ENCODE data around the gene CYSTM1.
"Not testable (repeated sequence)": the region's sequence is repeated elsewhere in the genome, so short reads cannot be mapped to it uniquely, and the experiment has no call there.

CYSTM1 gene

GRCh38 chr5:140175367-140176030, 511 bp downstream of the CYSTM1 start:
- peak in 2 of 3 donors; percentile 19 to 34 for DNase-seq (ENCODE audit: low read depth in 3 of 3, low spot score in 1 of 3)

- no peak for DNase-seq (ENCODE audit: low read depth in 3 of 3, low spot score in 1 of 3)
These were observed 1.0 kb downstream of the CYSTM1 start for GRCh38 chr5:140176031-140176387.

DNA sequence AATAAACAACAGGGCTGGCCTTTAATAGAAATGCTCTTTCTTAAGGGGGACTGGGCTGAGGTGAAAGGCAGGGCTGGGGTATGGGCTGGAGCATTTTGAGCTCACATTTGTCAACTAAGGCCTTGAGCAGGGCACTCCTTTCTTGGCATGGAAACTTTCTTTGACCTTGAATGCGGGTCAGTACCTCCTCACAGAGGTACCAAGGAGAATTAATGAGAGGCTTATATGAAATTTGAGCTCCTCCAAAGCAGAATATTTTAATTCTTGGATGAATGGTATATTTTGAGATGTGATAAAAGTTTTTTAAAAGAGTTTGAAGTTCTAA, 3.1 kb downstream of the CYSTM1 start:
- no peak for DNase-seq (ENCODE audit: low read depth in 3 of 3, low spot score in 1 of 3)

- no peak for DNase-seq (ENCODE audit: low read depth in 3 of 3, low spot score in 1 of 3)
These were observed 3.6 kb downstream of the CYSTM1 start for GRCh38 chr5:140178482-140179116.

GRCh38 chr5:140181002-140181483, 6.1 kb downstream of the CYSTM1 start:
- no peak for DNase-seq (ENCODE audit: low read depth in 3 of 3, low spot score in 1 of 3)

DNA sequence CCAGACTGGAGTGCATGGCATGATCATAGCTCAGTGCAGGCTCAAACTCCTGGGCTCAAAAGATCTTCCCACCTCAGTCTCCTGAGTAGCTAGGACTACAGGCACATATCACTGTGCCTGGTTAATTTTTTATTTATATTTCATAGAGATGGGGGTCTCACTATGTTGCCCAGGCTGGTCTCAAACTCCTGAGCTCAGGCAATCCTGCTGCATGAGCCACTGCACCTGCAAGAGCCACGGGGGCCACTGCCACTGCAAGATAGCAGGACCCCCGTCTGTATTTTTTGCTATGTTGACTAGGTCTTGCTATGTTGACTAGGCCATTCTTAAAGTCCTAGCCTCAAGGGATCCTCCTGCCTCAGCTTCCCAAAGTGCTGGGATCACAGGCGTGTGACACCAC, 6.5 kb downstream of the CYSTM1 start:
- DNase-seq (ENCODE audit: low read depth in 3 of 3, low spot score in 1 of 3): no peak

- DNase-seq (ENCODE audit: low read depth in 3 of 3, low spot score in 1 of 3): no peak
These were observed 7.2 kb downstream of the CYSTM1 start for GRCh38 chr5:140182075-140182711.

DNA sequence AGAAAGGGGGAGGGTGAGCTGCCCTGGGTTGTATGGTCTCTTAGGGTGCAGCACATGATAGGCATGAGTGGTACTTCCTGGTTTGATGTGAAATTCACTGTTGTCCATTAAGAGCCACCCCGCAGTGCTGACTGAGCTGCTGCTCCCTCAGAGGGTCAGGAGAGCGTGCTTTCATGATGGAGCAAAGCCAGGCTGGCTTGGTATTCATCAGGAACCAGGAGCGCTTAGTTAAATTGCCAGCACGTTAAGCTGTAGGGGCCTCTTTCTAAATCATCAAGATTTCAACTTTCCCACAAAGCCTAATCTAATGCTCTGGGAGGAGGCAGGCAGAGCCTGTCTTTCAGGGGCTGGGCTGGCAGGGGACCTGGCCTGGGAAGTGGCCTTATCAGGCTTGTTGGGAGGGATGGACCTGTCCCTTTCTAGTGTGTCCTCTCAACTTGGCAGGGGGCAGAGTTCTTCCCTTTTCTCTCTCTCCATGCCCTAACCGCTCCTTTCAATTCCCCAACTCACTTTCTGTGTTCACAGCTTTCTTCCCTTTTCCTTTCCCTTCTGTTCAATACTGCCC, 7.9 kb downstream of the CYSTM1 start:
- no peak for DNase-seq (ENCODE audit: low read depth in 3 of 3, low spot score in 1 of 3)

DNA sequence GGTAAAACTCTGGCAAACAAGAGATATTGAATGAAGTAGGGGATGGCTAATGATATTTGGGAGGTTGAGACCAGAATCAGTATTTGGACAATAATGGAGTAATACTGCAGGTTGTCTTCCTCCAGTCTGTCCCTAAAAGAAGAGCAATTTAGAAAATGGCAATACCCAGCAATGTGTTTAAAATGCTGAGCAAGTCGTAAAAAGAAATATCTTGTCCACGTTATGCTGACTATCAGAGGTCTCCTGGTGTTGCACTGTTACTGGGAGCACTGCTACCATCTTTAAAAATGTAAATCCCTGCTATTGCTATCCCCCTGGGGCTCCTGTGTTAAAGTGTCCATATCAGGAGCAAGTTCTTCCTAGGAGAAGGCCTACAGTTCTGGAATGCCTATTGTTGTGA, 10.4 kb downstream of the CYSTM1 start:
- DNase-seq (ENCODE audit: low read depth in 3 of 3, low spot score in 1 of 3): no peak

GRCh38 chr5:140186267-140186671, 11.3 kb downstream of the CYSTM1 start:
- DNase-seq (ENCODE audit: low read depth in 3 of 3, low spot score in 1 of 3): no peak

DNA sequence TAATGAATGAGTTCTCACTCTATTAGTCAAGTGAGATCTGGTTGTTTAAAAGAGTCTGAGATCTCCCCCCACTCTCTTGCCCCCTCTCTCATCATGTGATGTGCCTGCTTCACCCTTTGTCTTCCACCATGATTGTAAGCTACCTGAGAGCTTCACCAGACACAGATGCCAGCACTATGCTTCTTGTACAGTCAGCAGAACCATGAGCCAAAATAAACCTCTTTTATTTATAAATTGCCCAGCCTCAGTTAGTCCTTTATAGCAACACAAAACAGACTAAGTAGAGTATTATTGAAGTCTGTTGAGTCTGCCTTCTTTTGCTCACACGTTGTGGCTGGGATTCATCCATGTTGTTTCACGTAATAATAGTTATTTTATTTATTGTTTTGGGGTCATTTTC, 14.3 kb downstream of the CYSTM1 start:
- DNase-seq (ENCODE audit: low read depth in 3 of 3, low spot score in 1 of 3): no peak

DNA sequence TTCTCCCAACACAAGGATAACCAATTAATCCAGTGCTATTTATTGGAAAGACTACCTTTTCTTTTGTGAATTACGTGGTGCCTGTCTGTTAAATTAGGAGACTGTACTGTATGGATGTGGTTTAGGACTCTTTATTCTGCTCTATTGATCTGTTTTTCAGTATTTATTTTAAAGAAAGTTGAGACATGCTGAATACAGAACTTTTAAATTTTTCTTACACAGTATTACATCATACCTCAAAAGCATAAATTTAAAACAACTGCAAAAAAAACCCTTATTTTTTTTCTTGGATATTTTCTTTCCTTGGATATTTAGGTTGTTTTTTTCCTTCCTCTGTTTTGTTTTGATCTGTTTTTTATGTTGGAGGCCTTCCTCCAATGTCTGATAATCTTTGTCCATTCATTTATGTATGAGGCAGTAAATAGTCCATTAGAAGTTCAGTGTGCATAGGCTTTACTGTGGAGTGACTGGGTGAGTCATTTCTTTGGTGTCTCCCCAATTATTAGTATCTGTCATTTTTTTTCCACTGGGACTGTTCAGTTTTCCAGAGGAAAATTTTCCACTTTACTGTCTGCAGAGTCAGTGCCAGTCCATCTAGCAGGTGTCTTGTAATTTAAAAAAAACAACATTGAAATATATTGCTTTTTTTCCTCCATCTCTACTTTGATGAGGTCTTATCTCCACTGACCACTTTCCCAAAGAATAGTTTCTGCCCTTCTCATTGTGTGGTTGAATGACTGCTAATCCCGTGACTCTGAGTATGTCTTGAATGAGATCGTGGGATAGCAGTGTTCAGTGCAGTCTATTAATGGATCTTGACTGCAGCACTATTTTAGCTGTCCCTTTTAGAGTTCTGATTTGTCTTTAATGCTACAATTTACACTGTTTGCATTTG, 15.2 kb downstream of the CYSTM1 start:
- DNase-seq (ENCODE audit: low read depth in 3 of 3, low spot score in 1 of 3): no peak

DNA sequence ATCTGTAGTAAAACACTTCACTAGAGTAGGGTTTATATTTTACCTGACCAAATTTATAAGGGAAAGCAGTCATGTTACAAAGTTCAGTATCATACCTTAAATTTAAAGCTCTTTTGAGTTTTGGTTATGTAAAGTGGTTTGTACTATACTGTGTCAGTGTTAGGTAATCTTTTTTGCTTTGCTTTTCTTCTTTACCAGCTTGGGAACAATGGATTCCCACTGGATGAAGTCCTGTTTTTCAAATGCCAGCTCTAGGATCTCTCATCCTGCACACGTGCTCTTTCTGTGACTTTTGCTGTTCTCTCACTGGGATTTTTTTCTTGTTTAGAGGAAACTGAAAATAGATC, 15.9 kb downstream of the CYSTM1 start:
- no peak for DNase-seq (ENCODE audit: low read depth in 3 of 3, low spot score in 1 of 3)

DNA sequence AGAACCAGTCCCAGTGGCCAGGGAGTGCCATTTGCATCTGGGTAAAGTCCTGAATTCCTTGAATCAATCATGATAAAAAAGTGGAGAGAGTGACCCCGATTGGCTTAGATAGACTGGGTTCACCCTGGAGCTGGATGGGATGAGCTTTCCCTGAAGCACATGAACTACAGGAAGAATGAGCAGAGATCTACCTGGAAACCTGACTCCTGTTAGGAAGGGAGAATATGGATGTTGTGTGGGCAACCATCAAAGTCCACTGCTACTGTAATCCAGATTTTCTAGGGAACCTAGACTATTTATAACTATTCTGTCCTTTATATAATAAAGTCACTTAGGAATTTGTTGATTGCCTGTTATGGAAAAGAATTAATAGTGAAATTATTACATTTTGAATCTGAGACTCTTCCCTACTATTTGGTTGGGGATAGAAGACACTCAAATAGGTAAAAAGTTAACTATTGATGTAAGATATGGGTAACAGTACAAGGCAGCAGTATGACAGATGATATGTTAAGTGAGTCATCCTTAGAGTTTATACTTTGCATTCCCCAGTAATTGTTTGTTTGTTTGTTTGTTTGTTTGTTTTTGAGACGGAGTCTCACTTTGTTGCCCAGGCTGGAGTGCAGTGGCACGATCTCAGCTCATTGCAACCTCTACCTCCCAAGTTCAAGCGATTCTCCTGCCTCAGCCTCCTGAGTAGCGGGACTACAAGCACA, 17.9 kb downstream of the CYSTM1 start:
- no peak for DNase-seq (ENCODE audit: low read depth in 3 of 3, low spot score in 1 of 3)

DNA sequence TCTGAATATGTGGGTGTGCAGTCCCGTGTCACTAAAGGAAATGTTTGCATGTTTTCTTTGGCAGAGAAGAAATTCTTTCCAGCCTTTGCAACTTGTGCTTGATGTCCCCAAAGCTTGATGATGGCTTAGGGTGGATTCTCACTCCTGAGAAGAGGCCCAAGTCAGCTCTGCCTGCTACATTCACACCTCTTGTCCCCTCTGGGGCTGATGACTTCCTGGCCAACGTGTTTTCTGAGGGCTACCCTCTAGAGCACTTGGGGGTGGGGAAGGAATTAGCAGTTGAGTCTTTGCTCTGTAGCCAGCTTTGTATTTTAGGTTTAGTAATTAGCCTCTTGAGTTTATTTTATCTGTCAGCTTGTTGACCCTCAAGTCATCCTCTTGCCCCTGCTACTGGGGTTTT, 19.7 kb downstream of the CYSTM1 start:
- DNase-seq (ENCODE audit: low read depth in 3 of 3, low spot score in 1 of 3): no peak

DNA sequence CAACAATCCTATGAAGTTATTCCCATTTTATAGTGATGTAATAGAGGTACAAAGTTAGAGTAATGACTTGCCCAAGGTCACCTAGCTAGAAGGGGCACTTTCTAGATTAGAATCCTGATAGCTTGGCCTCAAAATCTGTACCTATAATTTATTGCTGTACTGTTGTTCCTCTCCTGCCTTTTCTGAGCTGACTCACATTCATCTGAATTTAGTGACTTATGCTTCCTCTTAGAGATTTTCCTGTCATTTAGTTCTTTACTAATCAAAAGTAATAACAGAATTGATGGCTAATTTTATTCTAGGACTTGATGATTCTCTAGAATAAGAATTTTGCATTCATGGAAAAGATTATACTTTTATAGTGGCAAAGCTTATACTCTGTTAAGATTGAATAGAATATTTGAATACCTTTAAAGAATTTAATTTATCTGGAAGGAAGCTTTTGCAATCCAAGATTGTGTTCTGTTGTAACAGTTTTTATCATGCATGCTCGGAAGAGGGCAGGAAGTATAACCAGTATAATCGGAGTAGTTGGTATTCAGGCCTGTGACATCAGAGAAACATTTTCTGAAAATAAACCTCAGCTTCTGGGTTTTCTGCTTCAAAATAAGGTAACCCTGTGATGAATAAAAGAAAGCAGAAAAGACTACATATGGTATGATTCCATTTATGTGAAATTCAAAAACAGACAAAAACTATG, 21.3 kb downstream of the CYSTM1 start:
- DNase-seq (ENCODE audit: low read depth in 3 of 3, low spot score in 1 of 3): no peak

DNA sequence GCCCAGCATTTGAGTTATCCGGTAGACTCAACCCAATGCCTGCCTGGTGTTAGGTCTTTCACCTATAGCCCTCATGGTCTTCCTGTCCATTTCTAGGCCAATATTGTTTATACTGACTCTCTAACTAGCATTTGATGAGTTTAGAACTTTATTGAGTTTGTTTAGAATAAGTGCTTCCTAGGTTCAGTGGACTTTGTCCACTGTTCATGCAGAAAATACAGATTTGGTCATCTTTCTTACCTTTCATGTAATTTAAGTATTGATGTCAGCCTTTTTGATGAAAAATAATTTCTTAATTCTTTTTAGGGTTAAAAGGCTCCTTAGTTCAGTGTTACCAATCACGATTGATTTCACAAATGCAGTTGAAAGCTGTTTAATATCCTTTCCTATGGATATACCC, 22.0 kb downstream of the CYSTM1 start:
- DNase-seq (ENCODE audit: low read depth in 3 of 3, low spot score in 1 of 3): no peak

DNA sequence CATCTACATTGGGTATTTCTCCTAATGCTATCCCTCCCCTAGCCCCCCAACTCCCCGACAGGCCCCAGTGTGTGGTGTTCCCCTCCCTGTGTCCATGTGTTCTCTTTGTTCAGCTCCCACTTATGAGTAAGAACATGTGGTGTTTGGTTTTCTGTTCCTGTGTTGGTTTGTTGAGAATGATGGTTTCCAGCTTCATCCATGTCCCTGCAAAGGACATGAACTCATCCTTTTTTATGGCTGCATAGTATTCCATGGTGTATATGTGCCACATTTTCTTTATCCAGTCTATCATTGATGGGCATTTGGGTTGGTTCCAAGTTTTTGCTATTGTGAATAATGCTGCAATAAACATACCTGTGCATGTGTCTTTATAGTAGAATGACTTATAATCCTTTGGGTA, 23.9 kb downstream of the CYSTM1 start:
- not testable (repeated sequence) for DNase-seq (ENCODE audit: low read depth in 3 of 3, low spot score in 1 of 3)

DNA sequence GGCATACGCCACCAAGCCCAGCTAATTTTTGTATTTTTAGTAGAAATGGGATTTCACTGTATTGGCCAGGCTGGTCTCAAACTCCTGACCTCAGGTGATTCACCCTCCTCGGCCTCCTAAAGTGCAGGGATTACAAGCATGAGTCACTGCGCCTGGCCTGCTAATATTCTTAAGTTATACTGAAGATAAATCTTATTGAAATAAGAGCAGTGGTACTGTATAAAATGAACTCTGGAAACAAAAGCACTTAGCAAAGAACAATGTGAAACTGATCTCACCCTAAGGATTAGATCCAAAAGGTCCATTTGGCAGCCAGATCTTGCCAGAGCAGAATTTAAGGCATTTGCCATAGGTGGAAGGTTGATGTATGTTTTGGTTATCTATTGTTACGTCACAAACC, 27.1 kb downstream of the CYSTM1 start:
- DNase-seq (ENCODE audit: low read depth in 3 of 3, low spot score in 1 of 3): no peak

- DNase-seq (ENCODE audit: low read depth in 3 of 3, low spot score in 1 of 3): no peak
These were observed 27.6 kb downstream of the CYSTM1 start for GRCh38 chr5:140202610-140203009.
